ENCODE results near the gene ARHGAP33.

GRCh38 chr19:35767288-35768081 lies 7.9 kb upstream of the ARHGAP33 start:
- TF ChIP-seq CTCF (IDR thresholded peaks at IDR 0.05; ENCODE audit: poor library complexity, severe bottlenecking), result no peak
- TF ChIP-seq POLR2AphosphoS5 (IDR thresholded peaks at IDR 0.05), result no peak
- no peak for TF ChIP-seq RAD21 (conservative IDR thresholded peaks at IDR 0.05)
- TF ChIP-seq REST (IDR thresholded peaks at IDR 0.05; ENCODE audit: borderline replicate concordance), result no peak
- no peak for TF ChIP-seq MXI1 (conservative IDR thresholded peaks at IDR 0.05; ENCODE audit: poor library complexity, severe bottlenecking)
- no peak for TF ChIP-seq TAF1 (IDR thresholded peaks at IDR 0.05; ENCODE audit: low read depth)
- no peak for TF ChIP-seq EP300 (conservative IDR thresholded peaks at IDR 0.05; ENCODE audit: poor library complexity, severe bottlenecking)
- no peak for TF ChIP-seq EZH2 (IDR thresholded peaks at IDR 0.05; ENCODE audit: borderline replicate concordance, insufficient read depth, low read length, poor library complexity, severe bottlenecking)
